Neural progenitor cell (in vitro differentiated cells): Measurements from ENCODE around the gene DNASE1L3.

Source experiments
- CTCF ChIP-seq: fragments of 200-600 bp; sonication (generic); IDR thresholded peaks from 2 replicates; pipeline ENCODE4 v1.5.1; 2017; ENCODE audit warnings: antibody characterized with exemption, mild to moderate bottlenecking
- EZH2 ChIP-seq: fragments of 200-600 bp; sonication (generic); IDR thresholded peaks from 2 replicates; pipeline ENCODE4 v1.6.1; 2017; ENCODE audit warnings: antibody characterized with exemption, mild to moderate bottlenecking, moderate library complexity
- EZH2phosphoT487 ChIP-seq: fragments of 200-600 bp; sonication (generic); IDR thresholded peaks from 2 replicates; pipeline ENCODE4 v1.6.1; 2017; ENCODE audit warnings: antibody characterized with exemption

- TF ChIP-seq CTCF (peak; percentile 56), EZH2 (peak; percentile 44), EZH2phosphoT487 (peak; percentile 66)
These were observed 38.8 kb upstream of the DNASE1L3 start for GRCh38 chr3:58249358-58250092.
